Mucosa of stomach (tissue), 1 donor: ENCODE data around the gene TSR3.

ENCODE experiments used
- H3K27me3 ChIP-seq: one replicate; pipeline ENCODE4 v1.7.0; 2013; ENCODE audit warnings: mild to moderate bottlenecking, low read length; ENCODE audit not compliant: control insufficient read depth, insufficient read depth
- H3K36me3 ChIP-seq: one replicate; pipeline ENCODE4 v1.7.0; 2013; ENCODE audit warnings: low read length; ENCODE audit not compliant: control insufficient read depth, insufficient read depth
- H3K4me1 ChIP-seq: one replicate; pipeline ENCODE4 v1.7.0; 2013; ENCODE audit warnings: mild to moderate bottlenecking, low read length; ENCODE audit not compliant: control insufficient read depth, insufficient read depth
- H3K4me3 ChIP-seq: one replicate; pipeline ENCODE4 v1.7.0; 2013; ENCODE audit warnings: low read length
- H3K9ac ChIP-seq: one replicate; pipeline ENCODE4 v1.7.0; 2013; ENCODE audit warnings: mild to moderate bottlenecking, low read length, moderate library complexity
- H3K9me3 ChIP-seq: one replicate; pipeline ENCODE4 v1.7.0; 2013; ENCODE audit warnings: mild to moderate bottlenecking, low read length, moderate library complexity; ENCODE audit not compliant: control insufficient read depth
- donor health status: Pancreatic carcinoma.

Gene TSR3

GRCh38 chr16:1351582-1352362 lies at the start of gene TSR3, which contains the start of gene GNPTG:
Gene TSR3 (minus strand): TSS chr16:1351878. CDS start chr16:1351804, 74 bp downstream.
Gene GNPTG (plus strand): TSS chr16:1351931. CDS start chr16:1351966, 35 bp downstream.
- Histone ChIP-seq H3K27me3 (no peaks in the 10 kb centered on the region), H3K9ac (peak within 1 kb of the TSS; percentile 73), H3K9me3 (no peaks in the 10 kb centered on the region), H3K36me3 (no peaks in the 10 kb centered on the region), H3K4me3 (peak within 1 kb of the TSS; percentile 66), H3K4me1 (peaks cover 12% of the 10 kb centered on the region)

GRCh38 chr16:1401061-1401757 lies 49.5 kb upstream of the TSR3 start:
- Histone ChIP-seq H3K4me1 (no peaks in the 10 kb centered on the region), H3K9ac (no peak overlapping the region), H3K27me3 (no peaks in the 10 kb centered on the region), H3K36me3 (no peaks in the 10 kb centered on the region), H3K4me3 (no peak overlapping the region), H3K9me3 (no peaks in the 10 kb centered on the region)

- H3K9ac ChIP-seq, result no peak overlapping the region
- no peaks in the 10 kb centered on the region for H3K4me1 ChIP-seq
- no peaks in the 10 kb centered on the region for H3K9me3 ChIP-seq
- no peaks in the 10 kb centered on the region for H3K36me3 ChIP-seq
- H3K27me3 ChIP-seq, result no peaks in the 10 kb centered on the region
- H3K4me3 ChIP-seq, result no peak overlapping the region
Observed at GRCh38 chr16:1398826-1399581, 47.3 kb upstream of the TSR3 start.

- Histone ChIP-seq H3K4me3 (no peak overlapping the region), H3K9ac (no peak overlapping the region), H3K27me3 (no peaks in the 10 kb centered on the region), H3K9me3 (no peaks in the 10 kb centered on the region), H3K36me3 (no peaks in the 10 kb centered on the region), H3K4me1 (no peaks in the 10 kb centered on the region)
Observed at GRCh38 chr16:1398351-1398750, 46.7 kb upstream of the TSR3 start.

GRCh38 chr16:1397779-1398178 lies 46.1 kb upstream of the TSR3 start:
- no peaks in the 10 kb centered on the region for H3K4me1 ChIP-seq
- no peaks in the 10 kb centered on the region for H3K36me3 ChIP-seq
- H3K9me3 ChIP-seq, result no peaks in the 10 kb centered on the region
- no peaks in the 10 kb centered on the region for H3K27me3 ChIP-seq
- no peak overlapping the region for H3K4me3 ChIP-seq
- H3K9ac ChIP-seq, result no peak overlapping the region

GRCh38 chr16:1395444-1396031 lies 43.9 kb upstream of the TSR3 start:
- Histone ChIP-seq H3K4me3 (no peak overlapping the region), H3K36me3 (no peaks in the 10 kb centered on the region), H3K4me1 (no peaks in the 10 kb centered on the region)

GRCh38 chr16:1394367-1394951 lies 42.8 kb upstream of the TSR3 start:
- no peak overlapping the region for H3K9ac ChIP-seq
- H3K27me3 ChIP-seq, result no peaks in the 10 kb centered on the region
- H3K36me3 ChIP-seq, result peaks cover 4% of the 10 kb centered on the region
- no peak overlapping the region for H3K4me3 ChIP-seq
- no peaks in the 10 kb centered on the region for H3K9me3 ChIP-seq
- no peaks in the 10 kb centered on the region for H3K4me1 ChIP-seq

More at GRCh38 chr16:1395444-1396031, 43.9 kb upstream of the TSR3 start:
- no peak overlapping the region for H3K9ac ChIP-seq
- no peaks in the 10 kb centered on the region for H3K27me3 ChIP-seq
- H3K9me3 ChIP-seq, result no peaks in the 10 kb centered on the region

- Histone ChIP-seq H3K9me3 (no peaks in the 10 kb centered on the region), H3K4me1 (no peaks in the 10 kb centered on the region), H3K36me3 (peaks cover 4% of the 10 kb centered on the region), H3K4me3 (no peak overlapping the region), H3K27me3 (no peaks in the 10 kb centered on the region), H3K9ac (no peak overlapping the region)
Observed at GRCh38 chr16:1393613-1394176, 42.0 kb upstream of the TSR3 start.

- Histone ChIP-seq H3K4me1 (no peaks in the 10 kb centered on the region), H3K36me3 (peaks cover 4% of the 10 kb centered on the region), H3K9ac (no peak overlapping the region)
Observed at GRCh38 chr16:1392826-1393225, 41.1 kb upstream of the TSR3 start.

GRCh38 chr16:1390239-1390779 lies 38.6 kb upstream of the TSR3 start:
- H3K4me3 ChIP-seq, result no peak overlapping the region
- peaks cover 4% of the 10 kb centered on the region for H3K36me3 ChIP-seq
- H3K9me3 ChIP-seq, result no peaks in the 10 kb centered on the region
- H3K4me1 ChIP-seq, result no peaks in the 10 kb centered on the region
- no peaks in the 10 kb centered on the region for H3K27me3 ChIP-seq
- H3K9ac ChIP-seq, result no peak overlapping the region

More at GRCh38 chr16:1392826-1393225, 41.1 kb upstream of the TSR3 start:
- Histone ChIP-seq H3K27me3 (no peaks in the 10 kb centered on the region), H3K4me3 (no peak overlapping the region), H3K9me3 (no peaks in the 10 kb centered on the region)

- H3K9me3 ChIP-seq, result no peaks in the 10 kb centered on the region
- H3K9ac ChIP-seq, result no peak overlapping the region
- H3K4me3 ChIP-seq, result no peak overlapping the region
- peaks cover 4% of the 10 kb centered on the region for H3K36me3 ChIP-seq
- H3K4me1 ChIP-seq, result no peaks in the 10 kb centered on the region
- H3K27me3 ChIP-seq, result no peaks in the 10 kb centered on the region
Observed at GRCh38 chr16:1389762-1390161, 38.1 kb upstream of the TSR3 start.
